Endometrial microvascular endothelial cells (primary cell): ENCODE measurements around the gene RGS7. TPM values are rescaled to one million over a fixed set of nuclear protein-coding genes. Genes with fewer than 3 reads are reported as not detected.
"Not testable (repeated sequence)": the region's sequence is repeated elsewhere in the genome, so short reads cannot be mapped to it uniquely, and the experiment has no call there.

Experiments
- in situ Hi-C: cut with HindIII; loops from 2 replicates; pipeline ENCODE4 v1.10.0; 2017; ENCODE audit warnings: low sequenced_read_pairs, low pct_unique_long_range_greater_than_20kb; ENCODE audit errors: inconsistent ontology term
- total RNA-seq: library from RNA; depleted of rRNA; stranded (reverse); fragments of >200 nt; gene quantifications from one replicate; pipeline ENCODE4 v1.2.3, GENCODE V29; 2015; ENCODE audit errors: inconsistent ontology term

RGS7 gene
- total RNA-seq, 1 donor from 2014 or later, result 0.74 TPM

DNA sequence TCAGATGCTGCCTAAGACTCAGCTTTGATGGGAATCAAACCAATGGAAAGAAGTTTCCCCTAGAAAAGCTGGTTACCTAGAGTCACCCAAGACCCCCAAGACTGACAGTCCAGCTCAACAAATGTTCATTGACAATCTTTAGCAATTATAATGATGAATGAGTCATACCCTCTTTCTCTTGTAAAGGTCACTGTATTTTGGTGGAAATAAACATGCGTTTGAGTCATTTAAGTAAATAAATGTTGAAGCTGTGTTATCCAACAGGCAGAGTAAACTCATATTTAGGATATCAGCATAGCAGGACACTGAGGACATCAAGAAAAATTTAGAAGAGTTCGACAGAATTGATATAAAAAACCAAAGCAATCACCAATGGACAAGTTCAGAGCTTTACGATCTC lies 295.9 kb downstream of the RGS7 start:
- in situ Hi-C loops, result no loop called here

- in situ Hi-C loops, result no loop called here
These were observed 308.4 kb downstream of the RGS7 start for GRCh38 chr1:241048622-241049021.

DNA sequence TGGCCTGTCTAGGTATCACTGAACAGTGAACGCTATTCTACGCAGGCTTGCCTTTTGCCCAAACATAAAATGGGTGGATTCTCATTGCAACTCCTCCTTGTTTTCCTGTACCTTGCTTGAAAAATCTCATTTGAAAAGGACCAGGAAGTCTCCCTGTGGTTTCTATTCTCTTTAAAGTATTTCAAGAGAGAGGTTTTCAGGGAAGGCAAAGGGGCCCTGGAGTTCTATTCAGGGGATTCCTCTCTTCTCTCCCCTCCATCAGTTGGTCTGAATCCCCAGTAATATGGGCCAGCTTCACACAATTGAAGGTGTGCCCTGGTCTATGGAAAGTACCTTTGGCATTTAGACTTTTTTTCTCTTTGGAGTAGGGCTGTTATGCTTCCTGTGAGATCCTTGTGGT lies 311.3 kb downstream of the RGS7 start:
- in situ Hi-C loops, result no loop called here

DNA sequence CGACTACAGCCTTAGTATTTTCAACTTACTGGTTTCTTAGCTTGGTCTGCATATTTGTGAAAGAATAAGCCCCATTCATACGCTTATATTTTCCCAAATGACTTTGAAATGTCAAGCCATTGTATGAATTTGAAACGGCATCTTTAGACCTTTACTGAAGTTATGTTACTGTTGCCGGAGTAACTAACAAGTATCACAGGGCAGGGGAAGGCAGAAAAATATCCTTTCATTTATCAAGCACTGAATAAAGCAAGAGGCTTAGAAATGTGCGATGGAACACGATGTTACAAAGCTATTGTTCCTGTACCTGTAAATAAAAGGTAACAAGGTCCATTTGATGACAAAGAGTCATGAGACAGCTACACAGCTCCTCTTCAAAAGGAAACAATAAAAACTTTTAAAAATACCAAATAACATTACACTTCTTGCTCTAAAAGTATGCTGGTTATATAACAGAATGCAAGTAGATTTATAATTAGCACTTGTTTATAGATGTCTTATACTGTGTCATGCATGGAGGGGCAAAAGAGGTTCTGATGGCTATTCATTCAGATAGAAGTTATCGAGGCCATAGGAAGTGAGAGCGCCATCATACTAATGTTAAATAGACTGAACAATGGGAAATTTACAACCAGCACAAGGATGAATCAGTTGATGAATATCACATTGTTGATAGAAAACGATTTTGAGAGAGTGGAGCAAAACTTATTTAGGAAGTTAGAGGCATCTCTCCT lies 322.6 kb downstream of the RGS7 start:
- in situ Hi-C loops, result no loop called here

DNA sequence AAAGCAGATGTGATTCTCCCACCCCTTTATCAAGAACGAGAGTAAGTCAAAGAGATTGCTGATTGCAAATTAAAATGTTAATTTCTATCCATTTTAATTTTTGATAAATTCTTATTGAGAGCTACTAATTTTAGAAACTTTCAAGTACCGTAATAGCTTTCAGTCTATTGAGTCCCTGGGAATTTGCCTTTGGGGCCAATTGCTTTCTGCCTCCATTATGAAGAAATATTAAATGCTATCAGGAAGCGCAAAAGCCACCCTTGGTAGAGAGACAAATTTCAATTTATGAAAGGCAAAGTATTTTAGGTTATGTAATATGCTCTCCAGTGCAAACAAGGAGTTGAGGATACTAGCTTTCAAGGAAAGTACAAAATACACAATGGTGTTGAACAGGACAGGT lies 332.2 kb downstream of the RGS7 start:
- in situ Hi-C loops, result no loop called here

GRCh38 chr1:241022366-241022765 lies 334.6 kb downstream of the RGS7 start:
- in situ Hi-C loops, result no loop called here

DNA sequence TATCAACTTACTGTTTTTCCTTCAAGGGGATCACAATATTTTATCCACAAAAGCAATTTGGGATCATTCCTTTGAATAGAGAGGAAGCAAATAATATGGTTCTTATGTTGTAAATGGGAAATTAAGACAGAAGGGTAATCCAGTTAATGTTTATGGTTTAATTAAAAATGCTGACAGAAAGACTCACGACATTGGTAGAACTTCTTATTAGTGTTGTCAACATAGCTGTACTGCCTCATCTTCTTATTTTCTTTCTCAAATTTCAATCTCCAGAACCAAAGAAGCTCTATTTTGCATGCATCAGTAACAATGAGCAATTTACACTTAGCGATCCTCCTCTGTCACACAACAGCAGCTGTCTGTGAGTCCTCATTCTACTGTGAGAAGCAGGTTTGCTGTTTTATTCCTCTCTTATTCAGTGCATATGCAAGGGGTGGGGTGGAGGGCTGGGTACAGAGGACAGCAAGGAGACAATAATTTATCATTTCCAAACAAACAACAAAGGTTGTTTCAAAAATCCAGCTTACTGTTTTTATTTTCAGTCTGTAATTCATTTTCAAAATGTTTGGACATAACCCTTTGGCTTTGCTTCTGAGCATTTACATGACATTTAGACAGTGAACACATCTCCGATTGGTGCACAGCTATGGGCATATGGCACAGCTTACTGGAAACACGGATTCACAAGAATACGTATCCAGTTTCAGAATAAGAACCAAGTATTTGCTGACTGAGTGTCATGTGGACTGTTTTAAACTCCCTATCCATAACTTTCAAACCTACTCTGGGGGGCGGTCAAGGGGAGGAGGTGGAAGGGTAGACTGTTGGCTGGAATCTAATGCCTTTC lies 335.9 kb downstream of the RGS7 start:
- in situ Hi-C loops, result no loop called here

- in situ Hi-C loops, result no loop called here
These were observed 344.2 kb downstream of the RGS7 start for GRCh38 chr1:241012708-241013340.

- in situ Hi-C loops, result no loop called here
These were observed 349.3 kb downstream of the RGS7 start for GRCh38 chr1:241007668-241008067.

GRCh38 chr1:240999826-241000225 lies 357.2 kb downstream of the RGS7 start:
- in situ Hi-C loops, result no loop called here

DNA sequence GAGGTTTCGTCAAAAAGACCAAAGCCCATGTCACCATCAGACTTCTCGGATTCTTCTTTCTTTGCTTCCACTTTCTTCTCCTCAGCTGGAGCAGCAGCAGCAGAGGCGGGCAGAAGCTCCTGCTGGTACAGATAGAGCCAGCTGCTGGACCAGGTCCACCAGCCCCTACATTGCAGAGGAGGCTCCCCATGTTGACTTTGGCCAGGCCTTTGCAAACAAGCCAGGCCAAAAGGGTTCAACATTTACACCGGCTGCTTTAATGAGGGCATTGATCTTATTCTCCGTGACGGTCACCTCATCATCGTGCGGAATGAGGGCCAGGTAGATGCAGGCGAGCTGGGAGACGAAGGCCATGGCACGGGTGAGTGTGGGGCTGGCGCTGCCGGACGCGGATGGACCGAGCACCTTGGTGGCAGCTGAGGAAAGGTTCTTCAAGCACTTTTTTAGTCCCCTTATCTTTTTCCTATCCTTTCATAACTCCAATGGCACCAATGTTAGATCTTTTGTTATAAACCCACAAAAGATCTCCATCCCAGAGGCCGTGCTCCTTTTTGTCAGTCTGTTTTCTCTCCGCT lies 358.5 kb downstream of the RGS7 start:
- in situ Hi-C loops, result no loop called here

GRCh38 chr1:240998024-240998423 lies 359.0 kb downstream of the RGS7 start:
- in situ Hi-C loops, result no loop called here

GRCh38 chr1:240993004-240993403 lies 364.0 kb downstream of the RGS7 start:
- in situ Hi-C loops, result no loop called here

DNA sequence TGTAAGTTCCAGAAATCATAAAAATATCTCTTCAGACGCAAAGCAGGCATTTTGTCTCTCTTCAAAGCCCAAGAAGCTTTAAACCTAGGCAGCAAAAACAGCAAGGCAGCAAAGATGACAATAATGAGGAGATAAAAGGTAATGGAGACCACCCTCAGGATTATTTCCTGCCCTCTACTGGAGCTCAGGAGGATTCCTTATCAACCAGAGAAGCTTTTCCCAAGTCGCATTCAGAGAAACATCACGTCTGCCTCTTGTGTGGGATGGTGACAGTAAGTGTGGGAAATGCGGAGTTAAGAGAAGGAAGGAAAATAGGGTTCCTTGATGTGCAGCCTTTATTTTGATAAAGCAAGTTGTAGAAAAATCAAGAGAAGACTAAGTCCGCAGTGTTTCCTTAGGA lies 365.8 kb downstream of the RGS7 start:
- in situ Hi-C loops, result no loop called here

DNA sequence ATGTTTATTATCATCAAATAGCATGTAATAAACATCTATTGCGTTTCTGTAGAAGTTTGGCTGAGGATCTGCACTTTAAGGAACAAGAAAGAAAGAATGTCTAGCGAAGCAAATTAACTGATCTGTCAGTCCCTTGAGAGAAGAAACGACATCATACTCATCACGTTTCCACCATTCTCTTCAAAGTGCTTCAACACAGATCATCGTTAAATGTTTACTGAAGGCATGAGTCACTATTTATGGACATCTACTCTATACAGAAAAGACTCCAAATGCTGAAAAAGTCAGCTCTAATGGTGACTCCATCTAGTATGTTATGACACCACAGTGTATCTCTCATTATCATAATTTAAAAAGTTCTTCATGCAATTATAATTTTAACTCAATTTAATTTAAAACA lies 369.1 kb downstream of the RGS7 start:
- in situ Hi-C loops, result no loop called here

DNA sequence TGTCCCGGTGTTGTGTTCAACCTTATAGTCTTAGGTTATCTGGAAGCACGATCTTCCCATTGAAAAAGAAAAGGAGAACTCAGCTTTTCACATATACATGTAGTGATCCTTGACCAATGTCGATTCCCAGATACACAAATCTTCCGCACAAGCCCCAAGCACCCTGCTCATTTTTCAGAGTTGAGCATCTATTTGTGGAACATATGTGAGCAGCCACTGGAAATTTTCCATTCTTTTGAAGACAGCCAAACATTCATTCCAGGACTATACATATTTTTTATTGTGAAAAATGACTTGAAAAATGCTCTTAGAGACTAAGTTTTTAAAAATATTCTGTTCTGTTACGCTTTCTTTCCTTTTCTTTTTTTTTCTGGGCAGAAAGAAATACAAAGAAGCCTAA lies 371.9 kb downstream of the RGS7 start:
- in situ Hi-C loops, result no loop called here

GRCh38 chr1:240980342-240980741 lies 376.7 kb downstream of the RGS7 start:
- in situ Hi-C loops, result no loop called here

- in situ Hi-C loops, result no loop called here
These were observed 380.3 kb downstream of the RGS7 start for GRCh38 chr1:240976685-240977084.

DNA sequence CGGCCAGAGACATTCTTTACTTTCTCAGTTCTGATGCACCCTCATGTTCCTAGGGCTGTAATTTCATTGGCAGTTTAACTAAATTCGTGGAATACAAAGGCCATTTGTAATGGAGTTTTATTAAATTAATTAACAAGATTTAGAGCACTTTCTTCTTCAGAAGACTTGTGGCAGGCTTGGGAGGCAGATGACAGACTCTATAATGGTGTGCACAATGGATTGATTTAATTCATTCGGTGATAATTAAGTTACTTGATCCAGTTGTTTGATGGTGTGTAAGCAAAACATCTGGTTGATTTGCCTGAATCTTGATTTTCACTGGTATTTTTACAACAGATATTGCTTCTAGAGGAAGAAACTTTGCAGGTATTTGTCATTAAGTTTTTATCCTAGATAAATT lies 383.1 kb downstream of the RGS7 start:
- in situ Hi-C loops, result no loop called here

GRCh38 chr1:240972059-240972458 lies 384.9 kb downstream of the RGS7 start:
- in situ Hi-C loops, result not testable (repeated sequence)
